Calu3 (cell line): Measurements from ENCODE around the gene MINDY4. TPM values are rescaled to one million over a fixed set of nuclear protein-coding genes. Genes with fewer than 3 reads are reported as not detected.

Experiments
- BruUV-seq: library from RNA; stranded (reverse); fragments of 400-500 nt; replicated peaks from 2 replicates; lab custom pipeline; 2021; lab: Mats Ljungman, UMichigan
- CTCF ChIA-PET: fragments of 300-600 bp; sonication (Branson Sonifier 250); formaldehyde crosslinking; loops from one replicate; lab custom pipeline; 2022; ENCODE audit warnings: antibody characterized with exemption; lab: Charles Lee
- DNase-seq: peaks from one replicate; pipeline ENCODE4 v3.0.0; 2022
- H3K27ac Mint-ChIP-seq: one replicate; pipeline ENCODE4 v1.8.0; 2022; ENCODE audit warnings: mixed read lengths; ENCODE audit not compliant: unreplicated experiment
- H3K27me3 Mint-ChIP-seq: one replicate; pipeline ENCODE4 v1.8.0; 2022; ENCODE audit warnings: mixed read lengths; ENCODE audit not compliant: unreplicated experiment
- H3K36me3 Mint-ChIP-seq: one replicate; pipeline ENCODE4 v1.8.0; 2022; ENCODE audit warnings: mild to moderate bottlenecking, moderate library complexity, mixed read lengths; ENCODE audit not compliant: insufficient read depth, unreplicated experiment
- H3K4me1 Mint-ChIP-seq: one replicate; pipeline ENCODE4 v1.8.0; 2022; ENCODE audit warnings: mild to moderate bottlenecking, low read depth, mixed read lengths; ENCODE audit not compliant: unreplicated experiment
- H3K4me3 Mint-ChIP-seq: one replicate; pipeline ENCODE4 v1.8.0; 2022; ENCODE audit warnings: mild to moderate bottlenecking, low read depth, moderate library complexity, mixed read lengths; ENCODE audit not compliant: unreplicated experiment
- H3K9me3 Mint-ChIP-seq: one replicate; pipeline ENCODE4 v1.8.0; 2022; ENCODE audit warnings: low read depth, mixed read lengths; ENCODE audit not compliant: unreplicated experiment
- CTCF ChIP-seq: fragments of 200-600 bp; IDR thresholded peaks from one replicate; pipeline ENCODE4 v1.8.0; 2022; ENCODE audit warnings: antibody characterized with exemption; ENCODE audit not compliant: unreplicated experiment
- intact Hi-C: fragments of 100-400 bp; cut with micrococcal nuclease; formaldehyde crosslinking; loops from one replicate; pipeline ENCODE4 v1.10.0; 2022; ENCODE audit not compliant: unreplicated experiment
- total RNA-seq: library from RNA; stranded (reverse); gene quantifications from 2 replicates; pipeline ENCODE4 v1.2.3, GENCODE V29; 2022

MINDY4 gene
- total RNA-seq, 1 experiment from 2014 or later = 12.4 TPM

GRCh38 chr7:30845426-30846135, 74.4 kb downstream of the MINDY4 start:
- Mint-ChIP-seq H3K4me1 (peaks cover 9% of the 10 kb centered on the region), H3K27me3 (no peaks in the 10 kb centered on the region), H3K27ac (peak overlapping the region; percentile 7), H3K9me3 (no peaks in the 10 kb centered on the region), H3K4me3 (no peak overlapping the region), H3K36me3 (no peaks in the 10 kb centered on the region)
- no TSS peak for BruUV-seq
- CTCF ChIA-PET = interaction anchor here (0.6 to 1.0 kb wide), 7 partner anchors 10 to 1392 kb away, joined by 3 to 14 read pairs (median 4); no protein-coding TSS in a partner anchor
- DNase-seq = no peak
- no peak for TF ChIP-seq CTCF
- intact Hi-C loops = no loop called here

- Mint-ChIP-seq H3K4me1 (peaks cover 9% of the 10 kb centered on the region), H3K36me3 (no peaks in the 10 kb centered on the region), H3K9me3 (no peaks in the 10 kb centered on the region), H3K27me3 (no peaks in the 10 kb centered on the region), H3K27ac (peak overlapping the region; percentile 7), H3K4me3 (no peak overlapping the region)
- intact Hi-C loops = no loop called here
- TF ChIP-seq CTCF = no peak
- DNase-seq = peak; percentile 92
- BruUV-seq = no TSS peak
- CTCF ChIA-PET = interaction anchor here (0.6 to 1.0 kb wide), 8 partner anchors 9 to 591 kb away, joined by 3 to 14 read pairs (median 4); no protein-coding TSS in a partner anchor
Observed at GRCh38 chr7:30846378-30846777, 75.2 kb downstream of the MINDY4 start.

- Mint-ChIP-seq H3K4me1 (peaks cover 9% of the 10 kb centered on the region), H3K27ac (no peak overlapping the region), H3K27me3 (no peaks in the 10 kb centered on the region), H3K9me3 (no peaks in the 10 kb centered on the region), H3K36me3 (no peaks in the 10 kb centered on the region), H3K4me3 (no peak overlapping the region)
- no peak for TF ChIP-seq CTCF
- CTCF ChIA-PET = interaction anchor here (0.5 kb wide), 1 partner anchor 37 kb away, joined by 5 read pairs; no protein-coding TSS in a partner anchor
- intact Hi-C loops = no loop called here
- no peak for DNase-seq
- BruUV-seq = no TSS peak
Observed at GRCh38 chr7:30848121-30848855, 77.1 kb downstream of the MINDY4 start.

- H3K4me1 Mint-ChIP-seq = peaks cover 9% of the 10 kb centered on the region
- no peak for DNase-seq
- no peaks in the 10 kb centered on the region for H3K27me3 Mint-ChIP-seq
- H3K4me3 Mint-ChIP-seq = no peak overlapping the region
- intact Hi-C loops = no loop called here
- H3K9me3 Mint-ChIP-seq = no peaks in the 10 kb centered on the region
- BruUV-seq = no TSS peak
- TF ChIP-seq CTCF = no peak
- no peak overlapping the region for H3K27ac Mint-ChIP-seq
- CTCF ChIA-PET = no interaction called here
- no peaks in the 10 kb centered on the region for H3K36me3 Mint-ChIP-seq
Observed at GRCh38 chr7:30849565-30849964, 78.3 kb downstream of the MINDY4 start.
